H9 (cell line): ENCODE data around the gene AHI1. TPM values are rescaled to one million over a fixed set of nuclear protein-coding genes. Genes with fewer than 3 reads are reported as not detected.

Experiments
- DNase-seq: peaks from one replicate; pipeline ENCODE4 v3.0.0-alpha.2; 2017
- H2AFZ ChIP-seq: one replicate; pipeline ENCODE4 v1.6.1; 2013; ENCODE audit warnings: mild to moderate bottlenecking, low read length, control low read depth, moderate library complexity
- H2AK5ac ChIP-seq: 2 replicates; pipeline ENCODE4 v1.6.1; 2013; ENCODE audit warnings: low read length, control low read depth, mixed read lengths; ENCODE audit not compliant: insufficient read length
- H2BK120ac ChIP-seq: one replicate; pipeline ENCODE4 v1.6.1; 2013; ENCODE audit warnings: low read depth, mild to moderate bottlenecking, low read length, control low read depth, inconsistent platforms; ENCODE audit not compliant: poor library complexity, severe bottlenecking
- H2BK12ac ChIP-seq: 2 replicates; pipeline ENCODE4 v1.6.1; 2013; ENCODE audit warnings: low read length, control low read depth, mixed read lengths, low read depth; ENCODE audit not compliant: insufficient read length
- H2BK15ac ChIP-seq: 2 replicates; pipeline ENCODE4 v1.6.1; 2013; ENCODE audit warnings: low read depth, low read length, control low read depth
- H2BK20ac ChIP-seq: one replicate; pipeline ENCODE4 v1.6.1; 2013; ENCODE audit warnings: low read depth, mild to moderate bottlenecking, low read length, control low read depth, inconsistent platforms; ENCODE audit not compliant: poor library complexity, severe bottlenecking
- H2BK5ac ChIP-seq: 2 replicates; pipeline ENCODE4 v1.6.1; 2013; ENCODE audit warnings: low read length, control low read depth, mixed read lengths; ENCODE audit not compliant: insufficient read length
- H3K14ac ChIP-seq: 2 replicates; pipeline ENCODE4 v1.6.1; 2013; ENCODE audit warnings: low read length, control low read depth; ENCODE audit not compliant: insufficient read depth
- H3K18ac ChIP-seq: 2 replicates; pipeline ENCODE4 v1.6.1; 2013; ENCODE audit warnings: low read depth, mild to moderate bottlenecking, mixed read lengths, low read length, control low read depth; ENCODE audit not compliant: insufficient read length
- H3K23ac ChIP-seq: 2 replicates; pipeline ENCODE4 v1.6.1; 2013; ENCODE audit warnings: low read length, control low read depth, mixed read lengths, low read depth; ENCODE audit not compliant: insufficient read length
- H3K23me2 ChIP-seq: 2 replicates; pipeline ENCODE4 v1.6.1; 2013; ENCODE audit warnings: low read depth, mild to moderate bottlenecking, mixed read lengths, low read length, control low read depth; ENCODE audit not compliant: insufficient read length, poor library complexity, severe bottlenecking
- H3K27ac ChIP-seq: 2 replicates; pipeline ENCODE4 v1.5.1; 2013; ENCODE audit warnings: low read length, control low read depth, mixed read lengths, low read depth; ENCODE audit not compliant: insufficient read length
- H3K27me3 ChIP-seq: 2 replicates; pipeline ENCODE4 v1.6.1; 2013; ENCODE audit warnings: low read length, control low read depth, inconsistent platforms; ENCODE audit not compliant: insufficient read depth
- H3K4ac ChIP-seq: 2 replicates; pipeline ENCODE4 v1.6.1; 2013; ENCODE audit warnings: low read depth, mild to moderate bottlenecking, control low read depth, inconsistent platforms, low read length, moderate library complexity
- H3K4me1 ChIP-seq: 2 replicates; pipeline ENCODE4 v1.6.1; 2013; ENCODE audit warnings: low read length, control low read depth, inconsistent platforms; ENCODE audit not compliant: insufficient read depth
- H3K4me2 ChIP-seq: 2 replicates; pipeline ENCODE4 v1.6.1; 2013; ENCODE audit warnings: low read length, control low read depth, mixed read lengths; ENCODE audit not compliant: insufficient read length, insufficient read depth
- H3K56ac ChIP-seq: 2 replicates; pipeline ENCODE4 v1.6.1; 2013; ENCODE audit warnings: low read depth, mild to moderate bottlenecking, mixed read lengths, low read length, control low read depth; ENCODE audit not compliant: insufficient read length
- H3K79me1 ChIP-seq: 2 replicates; pipeline ENCODE4 v1.6.1; 2013; ENCODE audit warnings: low read depth, mild to moderate bottlenecking, moderate library complexity, low read length, control low read depth, inconsistent platforms; ENCODE audit not compliant: insufficient read depth, poor library complexity, severe bottlenecking
- H3K79me2 ChIP-seq: 2 replicates; pipeline ENCODE4 v1.6.1; 2013; ENCODE audit warnings: low read length, control low read depth, inconsistent platforms; ENCODE audit not compliant: insufficient read depth
- H3K9ac ChIP-seq: 2 replicates; pipeline ENCODE4 v1.6.1; 2013; ENCODE audit warnings: low read length, control low read depth, mixed read lengths; ENCODE audit not compliant: insufficient read length; ENCODE audit errors: extremely low read depth
- H3K9me3 ChIP-seq: one replicate; pipeline ENCODE4 v1.6.1; 2013; ENCODE audit warnings: low read depth, low read length, inconsistent platforms; ENCODE audit not compliant: control insufficient read depth
- H3T11ph ChIP-seq: one replicate; pipeline ENCODE4 v1.6.1; 2013; ENCODE audit warnings: mild to moderate bottlenecking, low read length, control low read depth, inconsistent platforms
- H4K20me1 ChIP-seq: one replicate; pipeline ENCODE4 v1.6.1; 2013; ENCODE audit not compliant: control insufficient read depth, insufficient read length, insufficient read depth
- H4K5ac ChIP-seq: 2 replicates; pipeline ENCODE4 v1.6.1; 2013; ENCODE audit warnings: low read depth, mild to moderate bottlenecking, mixed read lengths, low read length, control low read depth; ENCODE audit not compliant: insufficient read length
- H4K8ac ChIP-seq: replicated peaks from 2 replicates; pipeline ENCODE4 v1.6.1; 2013; ENCODE audit warnings: low read length, control low read depth, mixed read lengths, low read depth; ENCODE audit not compliant: insufficient read length
- H4K91ac ChIP-seq: 2 replicates; pipeline ENCODE4 v1.6.1; 2013; ENCODE audit warnings: low read depth, mild to moderate bottlenecking, moderate library complexity, mixed read lengths, low read length, control low read depth; ENCODE audit not compliant: insufficient read length
- H3K27ac Mint-ChIP-seq, 3 experiments: 2 replicates in 2 of 3; 3 replicates in 1 of 3; pipeline ENCODE4 v1.8.0; 2020 to 2021; ENCODE audit warnings: mixed read lengths in 3 of 3, mild to moderate bottlenecking in 1 of 3, moderate library complexity in 1 of 3
- H3K27me3 Mint-ChIP-seq: 2 replicates; pipeline ENCODE4 v1.8.0; 2021; ENCODE audit warnings: low read depth, mild to moderate bottlenecking, moderate library complexity, mixed read lengths
- H3K36me3 Mint-ChIP-seq, 3 experiments: 2 replicates in 2 of 3; 3 replicates in 1 of 3; pipeline ENCODE4 v1.8.0; 2020 to 2021; ENCODE audit warnings: low read depth in 3 of 3, mixed read lengths in 3 of 3; ENCODE audit not compliant: insufficient read depth in 1 of 3
- H3K4me1 Mint-ChIP-seq, 2 experiments: 2 replicates each; pipeline ENCODE4 v1.8.0; 2020; ENCODE audit warnings: mixed read lengths in 2 of 2
- H3K4me3 Mint-ChIP-seq, 2 experiments: 2 replicates in 1 of 2; 3 replicates in 1 of 2; pipeline ENCODE4 v1.8.0; 2020 to 2021; ENCODE audit warnings: mild to moderate bottlenecking in 2 of 2, mixed read lengths in 2 of 2, moderate library complexity in 1 of 2
- H3K9me3 Mint-ChIP-seq, 2 experiments: 2 replicates in 1 of 2; 3 replicates in 1 of 2; pipeline ENCODE4 v1.8.0; 2020; ENCODE audit warnings: mild to moderate bottlenecking in 2 of 2, mixed read lengths in 2 of 2, moderate library complexity in 1 of 2
- WGBS: extraction: QIAGEN DNeasy Blood & Tissue Kit; methylation state at CpG from one replicate; pipeline ENCODE4 v1.1.7; 2013; ENCODE audit warnings: missing lambda C conversion rate, low lambda C conversion rate, mixed read lengths; ENCODE audit not compliant: insufficient read length; ENCODE audit errors: extremely low coverage; 5-methylcytosine and 5-hydroxymethylcytosine counted together
- total RNA-seq: library from RNA; stranded (reverse); gene quantifications from 2 replicates; pipeline ENCODE4 v1.2.1, GENCODE V29; 2021
- TF ChIP-seq, protein P1 (sequence below): fragments of 200-600 bp; sonication (generic); conservative IDR thresholded peaks from 3 replicates; pipeline ENCODE4 v1.8.0; 2021; ENCODE audit warnings: antibody characterized with exemption, mild to moderate bottlenecking

Gene AHI1
- total RNA-seq, 1 experiment from 2014 or later: 9.9 TPM

DNA sequence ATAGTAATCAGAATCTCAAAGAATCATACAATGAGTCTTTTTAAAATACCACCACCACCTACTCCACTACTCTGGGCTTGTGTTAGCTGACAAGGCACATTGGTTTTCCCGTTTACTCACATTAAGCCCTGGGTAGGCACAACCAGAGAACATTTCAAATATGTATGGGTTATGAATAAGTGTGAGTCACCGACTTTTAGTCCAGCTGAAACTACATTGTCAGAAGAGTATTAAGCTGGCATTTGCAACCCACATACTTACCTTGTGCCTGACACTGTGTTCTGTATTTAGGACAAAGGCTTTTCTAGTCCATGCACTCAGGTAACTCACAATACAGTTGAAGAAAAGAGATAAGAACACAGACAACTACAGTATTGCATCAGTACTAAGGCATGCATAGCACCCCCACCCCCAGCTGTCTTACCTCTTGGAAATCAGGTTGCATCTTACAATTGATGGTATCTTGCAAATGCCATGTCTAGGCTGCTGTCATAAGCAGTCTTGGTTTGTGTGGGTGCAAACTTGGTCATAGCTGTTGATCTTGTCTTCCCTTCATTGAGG lies 40.3 kb upstream of the AHI1 start:
- H3K4me3 Mint-ChIP-seq: no peak overlapping the region
- WGBS: no CpG with 5 or more reads among the region's 2 CpGs
- no peak overlapping the region for H3K23ac ChIP-seq
- H3K9me3 Mint-ChIP-seq: no peaks in the 10 kb centered on the region
- no peak for DNase-seq
- no peaks in the 10 kb centered on the region for H3K27me3 Mint-ChIP-seq
- H4K91ac ChIP-seq: no peak overlapping the region
- no peaks in the 10 kb centered on the region for H3K27me3 ChIP-seq
- no peak overlapping the region for H2AK5ac ChIP-seq
- TF ChIP-seq, protein P1, sequence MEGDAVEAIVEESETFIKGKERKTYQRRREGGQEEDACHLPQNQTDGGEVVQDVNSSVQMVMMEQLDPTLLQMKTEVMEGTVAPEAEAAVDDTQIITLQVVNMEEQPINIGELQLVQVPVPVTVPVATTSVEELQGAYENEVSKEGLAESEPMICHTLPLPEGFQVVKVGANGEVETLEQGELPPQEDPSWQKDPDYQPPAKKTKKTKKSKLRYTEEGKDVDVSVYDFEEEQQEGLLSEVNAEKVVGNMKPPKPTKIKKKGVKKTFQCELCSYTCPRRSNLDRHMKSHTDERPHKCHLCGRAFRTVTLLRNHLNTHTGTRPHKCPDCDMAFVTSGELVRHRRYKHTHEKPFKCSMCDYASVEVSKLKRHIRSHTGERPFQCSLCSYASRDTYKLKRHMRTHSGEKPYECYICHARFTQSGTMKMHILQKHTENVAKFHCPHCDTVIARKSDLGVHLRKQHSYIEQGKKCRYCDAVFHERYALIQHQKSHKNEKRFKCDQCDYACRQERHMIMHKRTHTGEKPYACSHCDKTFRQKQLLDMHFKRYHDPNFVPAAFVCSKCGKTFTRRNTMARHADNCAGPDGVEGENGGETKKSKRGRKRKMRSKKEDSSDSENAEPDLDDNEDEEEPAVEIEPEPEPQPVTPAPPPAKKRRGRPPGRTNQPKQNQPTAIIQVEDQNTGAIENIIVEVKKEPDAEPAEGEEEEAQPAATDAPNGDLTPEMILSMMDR: no peak
- no peak overlapping the region for H2BK120ac ChIP-seq
- H4K8ac ChIP-seq: no peak overlapping the region
- H3K27ac ChIP-seq: no peak overlapping the region
- H3K56ac ChIP-seq: no peak overlapping the region
- H3K9me3 ChIP-seq: no peaks in the 10 kb centered on the region
- no peak overlapping the region for H3K27ac Mint-ChIP-seq
- no peak overlapping the region for H3K4me2 ChIP-seq
- no peak overlapping the region for H2AFZ ChIP-seq
- H3K18ac ChIP-seq: no peak overlapping the region
- H2BK5ac ChIP-seq: no peak overlapping the region
- H3K4me1 ChIP-seq: peaks cover 4% of the 10 kb centered on the region; the same call in 1 of the 2 replicates
- H3K79me2 ChIP-seq: no peaks in the 10 kb centered on the region
- H3K36me3 Mint-ChIP-seq: no peaks in the 10 kb centered on the region
- no peak overlapping the region for H3K14ac ChIP-seq
- no peak overlapping the region for H3K9ac ChIP-seq
- H3K23me2 ChIP-seq: no peaks in the 10 kb centered on the region
- H2BK20ac ChIP-seq: no peak overlapping the region
- H2BK15ac ChIP-seq: no peak overlapping the region
- no peak overlapping the region; the same call in 1 of the 2 replicates for H3K4ac ChIP-seq
- H4K5ac ChIP-seq: no peak overlapping the region
- no peaks in the 10 kb centered on the region for H4K20me1 ChIP-seq
- H2BK12ac ChIP-seq: no peak overlapping the region
- peaks cover 7 to 10% of the 10 kb centered on the region in 2 experiments; a peak in 3 of 4 replicates for H3K4me1 Mint-ChIP-seq
- no peak overlapping the region for H3T11ph ChIP-seq
- no peaks in the 10 kb centered on the region for H3K79me1 ChIP-seq
